Neural cell (in vitro differentiated cells): ENCODE data around the gene SIRT3. TPM values are rescaled to one million over a fixed set of nuclear protein-coding genes. Genes with fewer than 3 reads are reported as not detected.

Experiments used
- H2AFZ ChIP-seq: fragments of 200-600, 300-800 bp; sonication (generic), shearing (Covaris generic); 2 replicates; pipeline ENCODE4 v1.6.0; 2014; ENCODE audit warnings: low read depth, mild to moderate bottlenecking, antibody characterized with exemption, low read length, moderate library complexity
- H3F3A ChIP-seq: fragments of 200-600 bp; shearing (Covaris generic); 2 replicates; pipeline ENCODE4 v1.6.1; 2016; ENCODE audit warnings: mild to moderate bottlenecking, moderate library complexity, mixed read lengths, antibody characterized with exemption, low read length; ENCODE audit not compliant: insufficient read depth, poor library complexity, severe bottlenecking
- H3K27ac ChIP-seq: fragments of 200-600, 300-800 bp; sonication (generic), shearing (Covaris generic); 2 replicates; pipeline ENCODE4 v1.5.1; 2014; ENCODE audit warnings: mild to moderate bottlenecking, low read length, moderate library complexity
- H3K27me3 ChIP-seq: fragments of 300-800, 200-600 bp; sonication (generic), shearing (Covaris generic); 2 replicates; pipeline ENCODE4 v1.6.0; 2014; ENCODE audit warnings: mild to moderate bottlenecking, low read depth, low read length, moderate library complexity; ENCODE audit not compliant: insufficient read depth
- H3K36me3 ChIP-seq: fragments of 300-800, 200-600 bp; sonication (generic), shearing (Covaris generic); 2 replicates; pipeline ENCODE4 v1.5.1; 2014; ENCODE audit warnings: mild to moderate bottlenecking, antibody characterized with exemption, low read length, moderate library complexity; ENCODE audit not compliant: insufficient read depth
- H3K4me2 ChIP-seq: fragments of 300-800, 200-600 bp; sonication (generic), shearing (Covaris generic); 2 replicates; pipeline ENCODE4 v1.6.0; 2014; ENCODE audit warnings: mild to moderate bottlenecking, low read length
- H3K4me3 ChIP-seq: fragments of 300-800, 200-600 bp; sonication (generic), shearing (Covaris generic); 2 replicates; pipeline ENCODE4 v1.5.1; 2014; ENCODE audit warnings: mild to moderate bottlenecking, low read length, moderate library complexity
- H3K79me2 ChIP-seq: fragments of 200-600 bp; shearing (Covaris generic); replicated peaks from 2 replicates; pipeline ENCODE4 v1.6.0; 2014; ENCODE audit warnings: mild to moderate bottlenecking, low read length, moderate library complexity; ENCODE audit not compliant: insufficient read depth
- H3K9ac ChIP-seq: fragments of 300-800, 200-600 bp; sonication (generic), shearing (Covaris generic); 2 replicates; pipeline ENCODE4 v1.6.1; 2016; ENCODE audit warnings: mild to moderate bottlenecking, low read length, mixed read lengths
- H3K9me2 ChIP-seq: fragments of 200-600 bp; shearing (Covaris generic); 2 replicates; pipeline ENCODE4 v1.6.1; 2016; ENCODE audit warnings: mild to moderate bottlenecking, low read length, mixed read lengths; ENCODE audit not compliant: insufficient read depth
- H3K9me3 ChIP-seq: fragments of 200-600, 300-800 bp; sonication (generic), shearing (Covaris generic); 2 replicates; pipeline ENCODE4 v1.6.1; 2016; ENCODE audit warnings: mild to moderate bottlenecking, mixed run types, low read length, moderate library complexity, mixed read lengths
- H4K20me1 ChIP-seq: fragments of 200-600 bp; shearing (Covaris generic); 2 replicates; pipeline ENCODE4 v1.6.1; 2016; ENCODE audit warnings: mild to moderate bottlenecking, mixed run types; ENCODE audit not compliant: insufficient read depth
- CTCF ChIP-seq: fragments of 450-650 bp; IDR thresholded peaks from 2 replicates; pipeline ENCODE4 v1.5.1; 2014; ENCODE audit warnings: antibody characterized with exemption, mild to moderate bottlenecking, moderate library complexity; ENCODE audit not compliant: poor library complexity, severe bottlenecking
- EP300 ChIP-seq: fragments of 450-650 bp; conservative IDR thresholded peaks from 2 replicates; pipeline ENCODE4 v1.6.1; 2014; ENCODE audit warnings: antibody characterized with exemption, mild to moderate bottlenecking, moderate library complexity; ENCODE audit not compliant: poor library complexity, severe bottlenecking
- EZH2 ChIP-seq: fragments of 200-600, 300-800 bp; shearing (Covaris generic), sonication (generic); IDR thresholded peaks from 2 replicates; pipeline ENCODE4 v1.6.1; 2014; ENCODE audit warnings: antibody characterized with exemption, low read length, borderline replicate concordance, mild to moderate bottlenecking; ENCODE audit not compliant: insufficient read depth, poor library complexity, severe bottlenecking
- MXI1 ChIP-seq: fragments of 450-650 bp; conservative IDR thresholded peaks from 2 replicates; pipeline ENCODE4 v1.6.1; 2014; ENCODE audit warnings: antibody characterized with exemption, mild to moderate bottlenecking; ENCODE audit not compliant: poor library complexity, severe bottlenecking
- POLR2AphosphoS5 ChIP-seq: IDR thresholded peaks from 2 replicates; pipeline ENCODE4 v1.6.1; 2012
- RAD21 ChIP-seq: fragments of 450-650 bp; conservative IDR thresholded peaks from 2 replicates; pipeline ENCODE4 v1.6.1; 2014; ENCODE audit warnings: antibody characterized with exemption, mild to moderate bottlenecking, moderate library complexity
- REST ChIP-seq: IDR thresholded peaks from 2 replicates; pipeline ENCODE4 v1.6.1; 2012; ENCODE audit warnings: borderline replicate concordance
- SMC3 ChIP-seq: fragments of 450-650 bp; conservative IDR thresholded peaks from 2 replicates; pipeline ENCODE4 v1.6.1; 2014; ENCODE audit warnings: antibody characterized with exemption, mild to moderate bottlenecking, moderate library complexity; ENCODE audit not compliant: poor library complexity
- TAF1 ChIP-seq: IDR thresholded peaks from 2 replicates; pipeline ENCODE4 v1.6.1; 2012; ENCODE audit warnings: low read depth
- polyA plus RNA-seq: library from polyadenylated mRNA; depleted of rRNA; stranded (reverse); fragments of >200 nt; gene quantifications from 2 replicates; pipeline ENCODE4 v1.2.3, GENCODE V29; 2014

The SIRT3 gene
- polyA plus RNA-seq, 1 donor from 2014 or later = 32.9 TPM

- Histone ChIP-seq H3K36me3 (no peaks in the 10 kb centered on the region), H3F3A (no peaks in the 10 kb centered on the region), H3K79me2 (no peaks in the 10 kb centered on the region), H3K9me3 (no peaks in the 10 kb centered on the region), H3K9ac (no peak overlapping the region), H3K4me2 (no peak overlapping the region), H3K27ac (no peak overlapping the region), H3K9me2 (no peaks in the 10 kb centered on the region), H4K20me1 (no peaks in the 10 kb centered on the region), H2AFZ (no peak overlapping the region), H3K27me3 (no peaks in the 10 kb centered on the region), H3K4me3 (no peak overlapping the region)
- TF ChIP-seq MXI1 (no peak), TAF1 (no peak), SMC3 (no peak), EP300 (no peak), REST (no peak), CTCF (no peak), POLR2AphosphoS5 (no peak), RAD21 (no peak), EZH2 (no peak)
Measured at GRCh38 chr11:249062-249461, 12.9 kb upstream of the SIRT3 start.

- Histone ChIP-seq H3K4me2 (no peak overlapping the region), H4K20me1 (no peaks in the 10 kb centered on the region), H3F3A (no peaks in the 10 kb centered on the region), H2AFZ (no peak overlapping the region), H3K9me3 (no peaks in the 10 kb centered on the region), H3K9me2 (no peaks in the 10 kb centered on the region), H3K9ac (no peak overlapping the region), H3K27ac (no peak overlapping the region), H3K4me3 (no peak overlapping the region), H3K27me3 (no peaks in the 10 kb centered on the region), H3K79me2 (peaks cover 7% of the 10 kb centered on the region), H3K36me3 (peaks cover 5% of the 10 kb centered on the region)
- TF ChIP-seq CTCF (no peak), TAF1 (no peak), RAD21 (no peak), EZH2 (no peak), EP300 (no peak), REST (no peak)
Measured at GRCh38 chr11:244376-244775, 8.2 kb upstream of the SIRT3 start.
